A549 (cell line): ENCODE data around the gene CC2D1A. TPM values are rescaled to one million over a fixed set of nuclear protein-coding genes. Genes with fewer than 3 reads are reported as not detected.

ENCODE experiments used
- ATAC-seq, 2 experiments: fragments of 200-7000 bp in 1 of 2; fragments of >200 bp in 1 of 2; cut with Nextera tagmentation in 1 of 2; cut with Tn5 transposase in 1 of 2; 3 replicates each; pipeline versions ENCODE4 v1.8.0 to v1.9.1; 2018 to 2020; ENCODE audit warnings: mild to moderate bottlenecking in 1 of 2, moderate library complexity in 1 of 2
- CTCF ChIA-PET: fragments of 300-600 bp; sonication (Branson Sonifier 250); formaldehyde crosslinking; extraction: SDS; loops from one replicate; lab custom pipeline; 2021; ENCODE audit warnings: antibody characterized with exemption, inconsistent platforms; lab: Yijun Ruan, JAX
- POLR2A ChIA-PET: fragments of 350-600 bp; formaldehyde crosslinking; extraction: SDS; loops from one replicate; lab custom pipeline; 2021; ENCODE audit warnings: antibody characterized with exemption, inconsistent platforms; lab: Yijun Ruan, JAX
- DNase-seq, 2 experiments: peaks; one replicate each; pipeline versions ENCODE4 v3.0.0 to v3.0.0-alpha.2; 2011 to 2016; ENCODE audit warnings: low read depth in 1 of 2, low spot score in 1 of 2
- FAIRE-seq: peaks from 2 replicates; lab custom pipeline; 2011; peaks lifted over from hg19 to GRCh38; lab: Jason Lieb, UNC
- H3K27ac ChIP-seq, 2 experiments: fragments of >200 bp; sonication (Bioruptor Twin); formaldehyde crosslinking; 3 replicates each; pipeline ENCODE4 v1.5.1; 2016 to 2017
- H3K4me1 ChIP-seq: fragments of >200 bp; sonication (Bioruptor Twin); formaldehyde crosslinking; 3 replicates; pipeline ENCODE4 v1.6.1; 2016
- H3K4me2 ChIP-seq: fragments of >200 bp; sonication (Bioruptor Twin); formaldehyde crosslinking; 3 replicates; pipeline ENCODE4 v1.6.1; 2016
- H3K4me3 ChIP-seq: fragments of >200 bp; sonication (Bioruptor Twin); formaldehyde crosslinking; 3 replicates; pipeline ENCODE4 v1.5.1; 2016
- H3K9me3 ChIP-seq: fragments of >200 bp; sonication (Bioruptor Twin); formaldehyde crosslinking; 3 replicates; pipeline ENCODE4 v1.6.1; 2016
- BCL3 ChIP-seq: fragments of >200 bp; sonication (Bioruptor Twin); formaldehyde crosslinking; IDR thresholded peaks from 3 replicates; pipeline ENCODE4 v1.6.1; 2016
- CBX2 ChIP-seq: fragments of 200-600 bp; sonication (generic); IDR thresholded peaks from 2 replicates; pipeline ENCODE4 v1.6.1; 2016; ENCODE audit warnings: low read depth, mild to moderate bottlenecking, borderline replicate concordance
- CTCF ChIP-seq: fragments of >200 bp; sonication (Bioruptor Twin); formaldehyde crosslinking; IDR thresholded peaks from 3 replicates; pipeline ENCODE4 v1.5.1; 2016
- EHMT2 ChIP-seq: fragments of 200-600 bp; sonication (generic); IDR thresholded peaks from 2 replicates; pipeline ENCODE4 v1.6.1; 2016; ENCODE audit warnings: antibody characterized with exemption, low read depth, mild to moderate bottlenecking, moderate library complexity
- ELK1 ChIP-seq: fragments of 150-350 bp; IDR thresholded peaks from 2 replicates; pipeline ENCODE4 v1.6.1; 2014; ENCODE audit warnings: low read depth, mild to moderate bottlenecking, low read length
- FOXS1 ChIP-seq: fragments of 250-450 bp; sonication (Bioruptor Pico); IDR thresholded peaks from 2 replicates; pipeline ENCODE4 v1.5.0; 2020; ENCODE audit warnings: mild to moderate bottlenecking, moderate library complexity
- HDAC2 ChIP-seq: fragments of 200-600 bp; sonication (generic); IDR thresholded peaks from 2 replicates; pipeline ENCODE4 v1.6.1; 2016
- HES2 ChIP-seq: fragments of >200 bp; sonication (Bioruptor Twin); formaldehyde crosslinking; IDR thresholded peaks from 2 replicates; pipeline ENCODE4 v1.6.1; 2016
- HEYL ChIP-seq: fragments of 250-450 bp; sonication (Bioruptor Pico); IDR thresholded peaks from 2 replicates; pipeline ENCODE4 v1.8.0; 2021; ENCODE audit warnings: mild to moderate bottlenecking, moderate library complexity
- HMGXB4 ChIP-seq: fragments of 250-450 bp; sonication (Bioruptor Pico); IDR thresholded peaks from 2 replicates; pipeline ENCODE4 v1.5.0; 2021; ENCODE audit warnings: mild to moderate bottlenecking, moderate library complexity, borderline replicate concordance
- HOXA7 ChIP-seq: fragments of 250-450 bp; sonication (Bioruptor Pico); IDR thresholded peaks from 2 replicates; pipeline ENCODE4 v1.5.0; 2020; ENCODE audit warnings: mild to moderate bottlenecking, moderate library complexity
- HOXB5 ChIP-seq: fragments of 250-450 bp; sonication (Bioruptor Pico); IDR thresholded peaks from 2 replicates; pipeline ENCODE4 v1.5.0; 2020; ENCODE audit warnings: mild to moderate bottlenecking, moderate library complexity
- KDM5A ChIP-seq: fragments of 200-600 bp; sonication (generic); IDR thresholded peaks from 2 replicates; pipeline ENCODE4 v1.6.1; 2016; ENCODE audit warnings: antibody characterized with exemption, mild to moderate bottlenecking
- MAX ChIP-seq: IDR thresholded peaks from 2 replicates; pipeline ENCODE4 v1.6.1; 2012
- MAZ ChIP-seq: fragments of 150-350 bp; IDR thresholded peaks from 2 replicates; pipeline ENCODE4 v1.6.1; 2014; ENCODE audit warnings: antibody characterized with exemption, low read depth, low read length, borderline replicate concordance
- POLR2A ChIP-seq: IDR thresholded peaks from 2 replicates; pipeline ENCODE4 v1.6.1; 2012; ENCODE audit warnings: mild to moderate bottlenecking, low read length
- RAD21 ChIP-seq, 2 experiments: fragments of >200 bp in 1 of 2; sonication (Bioruptor Twin) in 1 of 2; formaldehyde crosslinking in 1 of 2; IDR thresholded peaks in 1 of 2; conservative IDR thresholded peaks in 1 of 2; 2 replicates in 1 of 2; 3 replicates in 1 of 2; pipeline ENCODE4 v1.6.1; 2012 to 2018; ENCODE audit warnings: inconsistent platforms in 1 of 2
- RNF2 ChIP-seq: fragments of 200-600 bp; sonication (generic); IDR thresholded peaks from 2 replicates; pipeline ENCODE4 v1.6.1; 2016; ENCODE audit warnings: low read depth, mild to moderate bottlenecking, antibody characterized with exemption, moderate library complexity, borderline replicate concordance
- SREBF2 ChIP-seq: fragments of 450-650 bp; IDR thresholded peaks from 2 replicates; pipeline ENCODE4 v1.6.1; 2014; ENCODE audit warnings: mild to moderate bottlenecking, moderate library complexity
- TFCP2L1 ChIP-seq: fragments of 250-450 bp; sonication (Bioruptor Pico); IDR thresholded peaks from 2 replicates; pipeline ENCODE4 v1.5.0; 2021; ENCODE audit warnings: mild to moderate bottlenecking
- ZC3H11A ChIP-seq: fragments of 450-650 bp; IDR thresholded peaks from 2 replicates; pipeline ENCODE4 v1.6.1; 2014; ENCODE audit warnings: antibody characterized with exemption, mild to moderate bottlenecking
- ZNF302 ChIP-seq: fragments of 250-450 bp; sonication (Bioruptor Pico); IDR thresholded peaks from 2 replicates; pipeline ENCODE4 v1.9.0; 2021; ENCODE audit warnings: inconsistent platforms, mild to moderate bottlenecking, moderate library complexity
- ZSCAN20 ChIP-seq: fragments of 250-450 bp; sonication (Bioruptor Pico); IDR thresholded peaks from 2 replicates; pipeline ENCODE4 v1.8.0; 2022; ENCODE audit warnings: mild to moderate bottlenecking, moderate library complexity
- WGBS: methylation state at CpG from one replicate; pipeline ENCODE4 v1.1.6; 2017; ENCODE audit errors: missing lambda C conversion rate; 5-methylcytosine and 5-hydroxymethylcytosine counted together
- polyA plus RNA-seq, 4 experiments: library from polyadenylated mRNA; depleted of rRNA in 3 of 4; stranded (reverse); fragments of >200 nt; fragmentation: RNase III in 1 of 4; extraction: RNeasy Plus Mini Kit Qiagen cat#74134 plus additional on column Dnase treatment in 1 of 4; gene quantifications; 2 replicates in 3 of 4; 3 replicates in 1 of 4; pipeline ENCODE4 v1.2.3, GENCODE V29; 2011 to 2017

CC2D1A gene
- polyA plus RNA-seq, 2 of the 4 experiments (the other 2 are of a cell fraction) = 4.8 to 13.9 TPM

GRCh38 chr19:13964776-13965175 lies 58.8 kb downstream of the CC2D1A start:
- WGBS = 51% methylated on average over 5 of the region's 5 CpGs
- POLR2A ChIA-PET = no interaction called here
- H3K9me3 ChIP-seq = no peaks in the 10 kb centered on the region
- DNase-seq (no peak), FAIRE-seq (no peak), ATAC-seq (no peak)
- H3K4me2 ChIP-seq = no peak overlapping the region
- no peak for TF ChIP-seq CBX2
- no peak overlapping the region for H3K4me3 ChIP-seq
- no peaks in the 10 kb centered on the region for H3K4me1 ChIP-seq
- no peak overlapping the region for H3K27ac ChIP-seq
- CTCF ChIA-PET = no interaction called here

GRCh38 chr19:13965377-13965896 lies 59.4 kb downstream of the CC2D1A start:
- POLR2A ChIA-PET = no interaction called here
- FAIRE-seq = no peak
- DNase-seq = no peak

GRCh38 chr19:13965926-13966683 lies 60.1 kb downstream of the CC2D1A start:
- Histone ChIP-seq H3K9me3 (no peaks in the 10 kb centered on the region), H3K4me3 (no peak overlapping the region), H3K4me1 (no peaks in the 10 kb centered on the region), H3K4me2 (no peak overlapping the region), H3K27ac (no peak overlapping the region)
- FAIRE-seq (no peak), DNase-seq (no peak), ATAC-seq (peak in 1 of 2 experiments; percentile 25; a peak in 2 of 6 replicates)
- CTCF ChIA-PET = no interaction called here
- POLR2A ChIA-PET = no interaction called here
- TF ChIP-seq HOXB5 (no peak), ZC3H11A (no peak), HES2 (no peak), SREBF2 (no peak), CTCF (no peak), KDM5A (no peak), FOXS1 (CRISPR knock-in tag) (no peak)
- WGBS = 98% methylated on average over 6 of the region's 20 CpGs

More at GRCh38 chr19:13965377-13965896, 59.4 kb downstream of the CC2D1A start:
- CTCF ChIA-PET = no interaction called here
- no peak overlapping the region for H3K27ac ChIP-seq
- ATAC-seq = no peak
- 97% methylated on average over 7 of the region's 24 CpGs for WGBS
- H3K4me3 ChIP-seq = no peak overlapping the region
- no peaks in the 10 kb centered on the region for H3K4me1 ChIP-seq
- no peak for TF ChIP-seq ZSCAN20 (CRISPR knock-in tag)
- no peak for TF ChIP-seq POLR2A
- no peak for TF ChIP-seq RNF2
- no peak for TF ChIP-seq HEYL (CRISPR knock-in tag)
- no peak for TF ChIP-seq HDAC2
- no peak for TF ChIP-seq RAD21 (conservative IDR thresholded peaks at IDR 0.05 in 1 of 2, IDR thresholded peaks at IDR 0.05 in 1 of 2)
- no peak for TF ChIP-seq BCL3
- no peak for TF ChIP-seq MAX
- TF ChIP-seq ELK1 = no peak
- no peak for TF ChIP-seq HOXA7 (CRISPR knock-in tag)
- no peak for TF ChIP-seq TFCP2L1
- no peak for TF ChIP-seq EHMT2
- TF ChIP-seq HOXB5 = no peak
- no peak for TF ChIP-seq MAZ
- no peak for TF ChIP-seq ZNF302 (CRISPR knock-in tag)
- no peak for TF ChIP-seq HMGXB4 (CRISPR knock-in tag)
- H3K9me3 ChIP-seq = no peaks in the 10 kb centered on the region
- H3K4me2 ChIP-seq = no peak overlapping the region
